ENCODE results near the gene CPHXL2. TPM values are rescaled to one million over a fixed set of nuclear protein-coding genes. Genes with fewer than 3 reads are reported as not detected.

The CPHXL2 gene
- 1 to 10 TPM in 2 of 8 experiments, under 1 TPM in 6; 0.41 to 2.5 (median 0.83) TPM for total RNA-seq

DNA sequence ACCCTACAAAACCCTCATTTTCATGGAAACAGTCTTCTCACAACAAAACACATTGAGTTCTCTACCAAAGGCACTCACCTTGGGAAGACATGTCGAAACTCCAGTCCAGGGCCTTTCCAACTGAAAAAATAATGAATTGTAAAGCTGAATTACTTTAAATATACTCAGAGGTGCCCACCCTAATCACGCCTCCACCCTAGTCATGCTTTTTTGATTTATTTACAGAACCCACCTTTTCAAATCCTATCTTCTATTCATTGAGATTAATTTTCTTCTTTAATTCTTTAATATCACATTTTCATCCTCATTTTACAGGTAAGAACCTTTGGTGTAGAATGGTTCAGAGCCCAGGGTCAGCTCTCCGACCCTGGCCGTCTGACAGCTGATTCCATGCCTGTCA, at the start of gene CPHXL2:
CPHXL2 (minus strand) TSS at position 101 of the 400 bp plus-strand sequence; CDS start at position 91, 10 bp downstream.
- Histone ChIP-seq H3K27ac (no peak within 1 kb of the TSS), H3K4me3 (no peak within 1 kb of the TSS), H3K4me1 (replicated peaks in 1 of 2) (no peaks in the 10 kb centered on the region)
- 40 to 100% (median 88%) methylated on average over 1 to 4 of the region's 4 CpGs; no CpG with 5 or more reads in 2 of the 10 experiments for WGBS, 10 experiments
- in situ Hi-C loops (cut with MboI; ENCODE audit: low pct_unique_long_range_greater_than_20kb in 2 of 9, low sequenced_read_pairs in 9 of 9, unreplicated experiment in 9 of 9), result no loop called here
- ATAC-seq (replicated peaks in 6 of 8), result no peak

DNA sequence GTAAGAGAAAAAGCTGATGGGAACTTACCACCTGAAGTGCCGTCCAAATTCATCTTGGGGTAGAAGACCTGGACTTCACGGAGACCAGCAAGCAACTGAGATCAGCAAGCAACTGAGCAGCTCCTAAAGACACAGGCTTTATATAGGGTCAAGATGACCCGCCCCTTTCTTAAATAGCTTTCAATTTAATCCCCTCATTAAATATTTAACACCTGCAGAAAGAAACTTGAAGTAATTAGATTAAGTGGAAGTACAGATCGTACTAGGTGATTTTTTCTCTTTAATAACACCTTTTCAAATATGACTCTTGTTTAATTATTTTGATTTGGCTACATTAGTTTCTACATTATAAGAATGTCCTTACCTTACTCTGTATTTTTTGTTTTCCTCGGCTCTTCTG, 49.6 kb upstream of the CPHXL2 start, which contains the start of gene CPHXL:
CPHXL (minus strand) TSS at position 101 of the 400 bp plus-strand sequence; CDS start at position 53, 48 bp downstream.
- no peak for ATAC-seq (replicated peaks in 6 of 8)
- H3K4me3 ChIP-seq, result no peak within 1 kb of the TSS
- 28 to 100% (median 78%) methylated on average over 1 to 5 of the region's 5 CpGs; no CpG with 5 or more reads in 1 of the 10 experiments for WGBS, 10 experiments
- H3K27ac ChIP-seq, result no peak within 1 kb of the TSS
- no peaks in the 10 kb centered on the region for H3K4me1 ChIP-seq (replicated peaks in 1 of 2)
- in situ Hi-C loops (cut with MboI; ENCODE audit: low pct_unique_long_range_greater_than_20kb in 2 of 9, low sequenced_read_pairs in 9 of 9, unreplicated experiment in 9 of 9), result no loop called here

DNA sequence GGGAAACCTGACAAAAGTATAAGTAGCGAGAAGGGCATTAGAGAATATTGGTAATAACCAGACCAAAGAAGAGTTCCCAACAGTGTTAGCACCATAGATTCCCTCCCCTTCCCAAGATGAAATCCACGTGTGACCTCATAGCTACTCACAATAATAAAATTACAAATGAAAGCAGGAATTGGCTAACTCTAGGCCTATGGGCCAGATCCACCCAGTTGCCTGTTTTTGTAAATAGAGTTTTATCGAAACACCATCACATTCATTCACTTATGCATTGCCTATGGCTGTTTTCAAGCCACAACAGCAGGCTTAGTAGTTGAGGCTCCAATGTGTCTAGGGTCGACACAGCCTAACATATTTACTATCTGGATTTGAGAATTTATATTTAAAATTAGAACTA, 41.6 kb upstream of the CPHXL2 start:
- in situ Hi-C loops (cut with MboI; ENCODE audit: low pct_unique_long_range_greater_than_20kb in 2 of 9, low sequenced_read_pairs in 9 of 9, unreplicated experiment in 9 of 9), result no loop called here
- H3K4me1 ChIP-seq (replicated peaks in 1 of 2), result no peaks in the 10 kb centered on the region
- 8 to 97% (median 84%) methylated on average over 1 to 4 of the region's 4 CpGs for WGBS, 10 experiments
- peak in 3 of 8 experiments; percentile 30 to 64 (median 56) for ATAC-seq (replicated peaks in 6 of 8)
- no peak overlapping the region for H3K4me3 ChIP-seq
- H3K27ac ChIP-seq, result no peak overlapping the region

DNA sequence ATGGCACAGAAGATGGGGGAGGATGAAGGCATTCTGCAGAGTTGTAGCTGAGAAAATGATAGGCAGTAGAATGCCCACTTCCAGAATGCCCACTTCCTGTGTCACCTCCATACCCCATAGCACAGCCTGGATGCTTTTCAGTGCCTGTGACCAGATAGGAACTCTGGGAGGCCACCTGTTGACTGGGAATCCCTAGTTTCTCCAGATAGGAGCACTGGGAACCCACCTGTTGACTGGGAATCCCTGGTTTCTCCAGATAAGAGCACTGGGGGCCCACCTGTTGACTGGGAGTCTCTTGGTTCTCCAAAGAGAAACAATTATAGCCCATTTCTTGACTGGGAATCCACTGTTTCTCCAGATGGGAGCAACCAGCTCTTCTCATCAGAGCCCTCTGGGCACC, 37.9 kb upstream of the CPHXL2 start:
- no peak overlapping the region for H3K4me3 ChIP-seq
- in situ Hi-C loops (cut with MboI; ENCODE audit: low pct_unique_long_range_greater_than_20kb in 2 of 9, low sequenced_read_pairs in 9 of 9, unreplicated experiment in 9 of 9), result no loop called here
- no peak overlapping the region for H3K27ac ChIP-seq
- ATAC-seq (replicated peaks in 6 of 8), result no peak
- no peaks in the 10 kb centered on the region for H3K4me1 ChIP-seq (replicated peaks in 1 of 2)

DNA sequence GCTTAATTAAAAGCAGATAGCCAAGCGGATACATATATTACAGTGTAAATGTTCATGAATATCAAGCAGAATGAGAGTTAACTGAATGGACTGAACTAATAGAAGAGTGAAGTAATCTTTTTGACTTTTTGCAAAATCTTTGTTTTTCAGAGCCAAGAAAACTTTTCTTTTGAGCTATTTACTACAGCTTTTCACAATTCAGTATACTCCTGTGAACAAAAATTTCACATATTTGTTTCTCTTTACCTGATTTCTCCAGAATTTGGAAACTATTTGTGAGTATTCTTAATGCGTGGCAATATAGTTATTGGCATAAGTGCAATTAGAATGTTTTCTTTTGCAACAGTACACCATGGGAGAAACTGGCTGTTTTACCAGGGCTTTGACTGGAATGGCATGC, 33.5 kb upstream of the CPHXL2 start:
- 20 to 100% (median 87%) methylated on average over 1 to 2 of the region's 2 CpGs; no CpG with 5 or more reads in 2 of the 10 experiments for WGBS, 10 experiments
- Histone ChIP-seq H3K27ac (no peak overlapping the region), H3K4me3 (no peak overlapping the region), H3K4me1 (replicated peaks in 1 of 2) (no peaks in the 10 kb centered on the region)
- ATAC-seq (replicated peaks in 6 of 8), result no peak
- in situ Hi-C loops (cut with MboI; ENCODE audit: low pct_unique_long_range_greater_than_20kb in 2 of 9, low sequenced_read_pairs in 9 of 9, unreplicated experiment in 9 of 9), result no loop called here

DNA sequence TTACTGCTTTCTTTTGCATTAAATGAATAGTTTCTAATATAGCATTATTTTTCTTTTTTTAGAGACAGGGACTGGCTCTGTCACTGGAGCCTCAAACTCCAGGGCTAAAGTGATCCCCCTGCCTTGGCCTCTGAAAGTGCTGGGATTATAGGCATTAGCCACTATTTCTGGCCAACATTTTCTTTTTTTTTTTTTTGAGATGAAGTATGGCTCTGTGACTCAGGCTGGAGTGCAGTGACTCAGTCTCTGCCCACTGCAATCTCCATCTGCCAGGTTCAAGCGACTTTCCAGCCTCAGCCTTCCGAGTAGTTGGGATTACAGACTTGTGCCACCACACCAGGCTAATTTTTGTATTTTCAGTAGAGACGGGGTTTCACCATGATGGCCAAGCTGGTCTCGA, 26.5 kb upstream of the CPHXL2 start:
- Histone ChIP-seq H3K4me3 (no peak overlapping the region), H3K27ac (no peak overlapping the region), H3K4me1 (replicated peaks in 1 of 2) (no peaks in the 10 kb centered on the region)
- WGBS, 10 experiments, result 54 to 93% (median 75%) methylated on average over 2 to 3 of the region's 4 CpGs; no CpG with 5 or more reads in 5 of the 10 experiments
- in situ Hi-C loops (cut with MboI; ENCODE audit: low pct_unique_long_range_greater_than_20kb in 2 of 9, low sequenced_read_pairs in 9 of 9, unreplicated experiment in 9 of 9), result no loop called here
- ATAC-seq (replicated peaks in 6 of 8), result peak in 1 of 8 experiments; percentile 47

DNA sequence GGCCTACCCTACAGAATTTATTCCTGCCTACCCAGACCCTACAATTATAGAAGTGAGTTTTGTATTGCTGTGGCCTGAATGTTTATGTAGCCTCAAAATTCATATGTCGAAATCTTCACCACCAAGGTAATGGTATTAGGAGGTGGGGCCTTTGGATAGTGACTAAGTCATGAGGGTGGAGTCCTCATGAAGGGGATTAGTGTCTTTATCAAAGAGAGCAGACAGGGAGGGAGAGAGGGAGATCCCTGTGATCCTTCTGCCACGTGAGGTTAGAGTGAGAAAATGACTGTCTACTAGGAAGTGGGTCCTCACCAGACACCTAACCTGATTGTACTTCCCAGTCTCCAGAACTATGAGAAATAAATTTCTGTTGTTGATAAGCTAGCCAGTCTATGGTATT, 25.4 kb upstream of the CPHXL2 start:
- H3K27ac ChIP-seq, result no peak overlapping the region
- no peak overlapping the region for H3K4me3 ChIP-seq
- peak in 3 of 8 experiments; percentile 85 to 98 (median 94) for ATAC-seq (replicated peaks in 6 of 8)
- no peaks in the 10 kb centered on the region for H3K4me1 ChIP-seq (replicated peaks in 1 of 2)
- 0 to 80% (median 68%) methylated on average over 1 to 2 of the region's 2 CpGs; no CpG with 5 or more reads in 4 of the 10 experiments for WGBS, 10 experiments
- in situ Hi-C loops (cut with MboI; ENCODE audit: low pct_unique_long_range_greater_than_20kb in 2 of 9, low sequenced_read_pairs in 9 of 9, unreplicated experiment in 9 of 9), result no loop called here

DNA sequence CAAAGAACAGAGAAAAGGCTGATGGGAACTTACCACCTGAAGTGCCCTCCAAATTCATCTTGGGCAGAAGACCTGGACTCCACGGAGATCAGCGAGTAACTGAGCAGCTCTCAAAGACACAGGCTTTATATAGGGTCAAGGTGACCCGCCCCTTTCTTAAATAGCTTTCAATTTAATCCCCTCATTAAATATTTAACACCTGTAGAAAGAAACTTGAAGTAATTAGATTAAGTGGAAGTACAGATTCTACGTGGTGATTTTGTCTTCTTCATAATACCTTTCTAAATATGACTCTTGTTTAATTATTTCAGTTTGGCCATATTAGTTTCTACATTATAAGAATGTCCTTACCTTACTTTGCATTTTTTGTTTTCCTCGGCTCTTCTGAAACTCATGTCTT, 24.6 kb upstream of the CPHXL2 start, which contains the start of gene DUXB:
DUXB (minus strand) TSS at position 101 of the 400 bp plus-strand sequence; CDS start at position 58, 43 bp downstream.
- no peak within 1 kb of the TSS for H3K4me3 ChIP-seq
- ATAC-seq (replicated peaks in 6 of 8), result no peak
- in situ Hi-C loops (cut with MboI; ENCODE audit: low pct_unique_long_range_greater_than_20kb in 2 of 9, low sequenced_read_pairs in 9 of 9, unreplicated experiment in 9 of 9), result no loop called here
- WGBS, 10 experiments, result 58 to 92% (median 83%) methylated on average over 1 to 5 of the region's 5 CpGs
- H3K27ac ChIP-seq, result no peak within 1 kb of the TSS
- H3K4me1 ChIP-seq (replicated peaks in 1 of 2), result no peaks in the 10 kb centered on the region

DNA sequence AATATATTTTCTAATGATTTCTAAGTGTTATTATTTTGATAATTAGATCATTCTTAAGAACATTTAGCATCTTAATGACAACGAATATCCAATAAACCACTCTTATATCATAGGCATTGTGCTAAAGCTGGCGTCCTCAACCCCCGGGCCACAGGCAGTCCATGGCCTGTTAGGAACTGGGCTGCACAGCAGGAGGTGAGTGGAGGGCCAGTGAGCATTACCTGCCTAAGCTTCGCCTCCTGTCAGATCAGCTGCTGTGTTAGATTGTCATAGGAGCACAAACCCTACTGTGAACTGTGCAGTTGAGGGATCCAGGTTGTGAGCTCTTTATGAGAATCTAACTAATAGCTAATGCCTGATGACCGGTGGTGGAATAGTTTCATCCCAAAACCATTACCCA, 20.8 kb upstream of the CPHXL2 start:
- no peak for ATAC-seq (replicated peaks in 6 of 8)
- WGBS, 10 experiments, result 33 to 100% (median 100%) methylated on average over 1 to 5 of the region's 5 CpGs; no CpG with 5 or more reads in 1 of the 10 experiments
- Histone ChIP-seq H3K4me1 (replicated peaks in 1 of 2) (no peaks in the 10 kb centered on the region), H3K27ac (no peak overlapping the region), H3K4me3 (no peak overlapping the region)
- in situ Hi-C loops (cut with MboI; ENCODE audit: low pct_unique_long_range_greater_than_20kb in 2 of 9, low sequenced_read_pairs in 9 of 9, unreplicated experiment in 9 of 9), result no loop called here

DNA sequence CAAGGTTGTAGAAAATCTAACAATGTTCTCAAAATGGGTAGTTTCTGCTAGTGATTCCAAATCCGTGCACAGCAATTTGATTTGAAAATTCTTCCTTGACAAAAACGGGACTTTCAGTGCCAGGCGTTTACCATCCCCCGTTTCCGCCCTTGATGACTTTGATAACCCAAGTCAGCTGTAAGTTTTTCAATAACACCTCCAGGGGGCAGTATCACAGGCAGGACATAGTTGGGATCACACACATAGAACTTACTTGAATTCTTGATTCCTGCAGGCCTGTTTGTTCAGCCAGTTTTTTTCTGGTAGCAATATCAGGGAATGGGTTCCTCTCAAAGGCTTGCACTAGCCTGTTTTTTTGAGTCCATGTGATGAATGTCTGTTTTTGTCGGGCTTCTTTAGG, 18.9 kb upstream of the CPHXL2 start:
- in situ Hi-C loops (cut with MboI; ENCODE audit: low pct_unique_long_range_greater_than_20kb in 2 of 9, low sequenced_read_pairs in 9 of 9, unreplicated experiment in 9 of 9), result no loop called here
- WGBS, 10 experiments, result 44 to 95% (median 88%) methylated on average over 1 to 6 of the region's 6 CpGs; no CpG with 5 or more reads in 1 of the 10 experiments
- Histone ChIP-seq H3K27ac (no peak overlapping the region), H3K4me3 (no peak overlapping the region), H3K4me1 (replicated peaks in 1 of 2) (no peaks in the 10 kb centered on the region)
- ATAC-seq (replicated peaks in 6 of 8), result no peak

DNA sequence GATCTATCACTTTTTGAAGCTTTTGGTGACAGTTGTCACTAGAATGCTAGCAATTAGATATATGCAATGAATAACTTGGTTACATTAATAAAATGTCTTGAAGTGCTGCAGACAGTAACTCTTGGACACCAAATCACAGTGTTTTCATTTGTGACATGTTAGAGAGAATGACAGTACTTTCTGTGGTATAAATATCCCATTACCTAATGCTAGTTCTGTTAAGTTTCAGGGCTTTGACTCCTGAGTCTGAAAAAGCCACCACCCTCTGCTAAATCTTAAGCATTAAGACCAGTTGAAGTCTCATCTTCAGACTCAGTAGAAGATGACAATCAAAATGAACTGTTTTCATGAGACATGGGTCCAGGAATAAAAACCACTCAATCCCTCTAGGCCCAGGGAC, 10.6 kb upstream of the CPHXL2 start:
- ATAC-seq (replicated peaks in 6 of 8), result no peak
- H3K4me3 ChIP-seq, result no peak overlapping the region
- in situ Hi-C loops (cut with MboI; ENCODE audit: low pct_unique_long_range_greater_than_20kb in 2 of 9, low sequenced_read_pairs in 9 of 9, unreplicated experiment in 9 of 9), result no loop called here
- H3K27ac ChIP-seq, result no peak overlapping the region
- no peaks in the 10 kb centered on the region for H3K4me1 ChIP-seq (replicated peaks in 1 of 2)

DNA sequence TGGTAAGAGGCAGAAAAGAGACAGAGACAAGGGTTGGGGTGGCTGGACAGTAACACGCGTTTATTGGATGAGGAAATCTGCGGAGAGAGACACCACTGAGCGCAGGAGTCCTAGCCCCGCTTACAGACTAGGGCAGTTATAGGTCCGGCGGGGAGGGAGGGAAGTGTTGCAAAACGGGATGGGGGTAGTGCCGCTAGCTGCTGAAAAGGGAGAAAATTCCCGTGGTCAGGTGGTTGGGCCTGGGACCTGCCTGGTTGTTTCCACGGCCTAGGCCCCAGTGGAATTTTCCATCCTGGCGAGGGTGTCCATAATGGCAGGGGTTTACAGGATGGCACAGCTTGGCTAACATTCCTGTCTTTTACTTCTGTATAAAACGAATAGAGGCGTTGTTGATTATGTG, 5.5 kb upstream of the CPHXL2 start:
- in situ Hi-C loops (cut with MboI; ENCODE audit: low pct_unique_long_range_greater_than_20kb in 2 of 9, low sequenced_read_pairs in 9 of 9, unreplicated experiment in 9 of 9), result no loop called here
- no peak for ATAC-seq (replicated peaks in 6 of 8)
- WGBS, 10 experiments, result 80 to 100% (median 92%) methylated on average over 1 to 12 of the region's 14 CpGs; no CpG with 5 or more reads in 3 of the 10 experiments

DNA sequence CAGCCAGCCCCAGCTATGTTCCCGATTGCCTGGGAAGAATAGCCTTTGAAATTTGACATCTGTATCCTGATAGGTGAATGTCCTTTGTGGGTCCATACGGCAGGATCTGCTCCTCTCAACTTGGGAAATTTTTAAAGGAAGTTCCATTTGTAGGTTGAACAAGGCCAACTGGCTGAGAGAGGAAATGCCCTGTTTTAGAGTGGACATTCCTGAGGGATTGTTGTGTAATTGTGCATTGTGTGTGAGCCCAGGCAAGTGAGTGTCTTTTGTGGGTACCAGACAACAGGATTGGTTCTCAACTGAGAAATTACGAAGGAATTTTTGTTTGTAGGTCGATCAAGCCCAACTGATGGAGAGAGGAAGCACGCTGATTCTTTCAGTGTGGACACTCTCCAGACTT, 2.6 kb upstream of the CPHXL2 start:
- no peak for ATAC-seq (replicated peaks in 6 of 8)
- Histone ChIP-seq H3K4me3 (no peak overlapping the region), H3K4me1 (replicated peaks in 1 of 2) (no peaks in the 10 kb centered on the region), H3K27ac (no peak overlapping the region)
- WGBS, 10 experiments, result 17 to 95% (median 67%) methylated on average over 1 to 3 of the region's 5 CpGs; no CpG with 5 or more reads in 5 of the 10 experiments
- in situ Hi-C loops (cut with MboI; ENCODE audit: low pct_unique_long_range_greater_than_20kb in 2 of 9, low sequenced_read_pairs in 9 of 9, unreplicated experiment in 9 of 9), result no loop called here

More for the DNA sequence above, 5.5 kb upstream of the CPHXL2 start:
- no peaks in the 10 kb centered on the region for H3K4me1 ChIP-seq (replicated peaks in 1 of 2)
- H3K4me3 ChIP-seq, result no peak overlapping the region
- no peak overlapping the region for H3K27ac ChIP-seq

DNA sequence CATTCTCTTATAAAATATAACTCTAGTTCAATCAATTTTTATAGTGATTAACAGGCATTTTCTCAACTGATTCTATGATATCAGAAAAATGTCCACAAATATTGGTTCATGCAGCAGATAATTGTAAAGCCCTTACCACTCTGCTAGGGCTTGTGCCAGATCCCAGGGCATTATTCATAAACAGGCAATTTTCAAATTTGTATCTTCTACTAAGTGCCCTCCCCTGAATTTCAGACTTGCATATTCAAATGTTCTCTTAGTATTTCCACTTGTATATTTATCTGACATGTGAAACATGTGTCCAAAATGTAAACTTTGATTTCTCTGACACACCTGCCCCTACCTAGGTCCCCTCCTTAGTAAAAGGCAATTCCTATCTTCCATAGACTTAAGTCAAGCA, 9.3 kb downstream of the CPHXL2 start:
- in situ Hi-C loops (cut with MboI; ENCODE audit: low pct_unique_long_range_greater_than_20kb in 2 of 9, low sequenced_read_pairs in 9 of 9, unreplicated experiment in 9 of 9), result loop anchor here in 2 of 9 experiments (25.0 kb wide), 1 partner anchor 95 kb away; no protein-coding TSS in a partner anchor
- Histone ChIP-seq H3K4me3 (no peak overlapping the region), H3K27ac (no peak overlapping the region), H3K4me1 (replicated peaks in 1 of 2) (no peaks in the 10 kb centered on the region)
- peak in 3 of 8 experiments; percentile 61 to 89 (median 66) for ATAC-seq (replicated peaks in 6 of 8)

Data from motor neuron (in vitro differentiated cells).